H9 (cell line): ENCODE data around the gene CHN2. TPM values are rescaled to one million over a fixed set of nuclear protein-coding genes. Genes with fewer than 3 reads are reported as not detected.

Source experiments
- DNase-seq: peaks from one replicate; pipeline ENCODE4 v3.0.0-alpha.2; 2017
- H2AFZ ChIP-seq: one replicate; pipeline ENCODE4 v1.6.1; 2013; ENCODE audit warnings: mild to moderate bottlenecking, low read length, control low read depth, moderate library complexity
- H2AK5ac ChIP-seq: 2 replicates; pipeline ENCODE4 v1.6.1; 2013; ENCODE audit warnings: low read length, control low read depth, mixed read lengths; ENCODE audit not compliant: insufficient read length
- H2BK120ac ChIP-seq: one replicate; pipeline ENCODE4 v1.6.1; 2013; ENCODE audit warnings: low read depth, mild to moderate bottlenecking, low read length, control low read depth, inconsistent platforms; ENCODE audit not compliant: poor library complexity, severe bottlenecking
- H2BK12ac ChIP-seq: 2 replicates; pipeline ENCODE4 v1.6.1; 2013; ENCODE audit warnings: low read length, control low read depth, mixed read lengths, low read depth; ENCODE audit not compliant: insufficient read length
- H2BK15ac ChIP-seq: 2 replicates; pipeline ENCODE4 v1.6.1; 2013; ENCODE audit warnings: low read depth, low read length, control low read depth
- H2BK20ac ChIP-seq: one replicate; pipeline ENCODE4 v1.6.1; 2013; ENCODE audit warnings: low read depth, mild to moderate bottlenecking, low read length, control low read depth, inconsistent platforms; ENCODE audit not compliant: poor library complexity, severe bottlenecking
- H2BK5ac ChIP-seq: 2 replicates; pipeline ENCODE4 v1.6.1; 2013; ENCODE audit warnings: low read length, control low read depth, mixed read lengths; ENCODE audit not compliant: insufficient read length
- H3K14ac ChIP-seq: 2 replicates; pipeline ENCODE4 v1.6.1; 2013; ENCODE audit warnings: low read length, control low read depth; ENCODE audit not compliant: insufficient read depth
- H3K18ac ChIP-seq: 2 replicates; pipeline ENCODE4 v1.6.1; 2013; ENCODE audit warnings: low read depth, mild to moderate bottlenecking, mixed read lengths, low read length, control low read depth; ENCODE audit not compliant: insufficient read length
- H3K23ac ChIP-seq: 2 replicates; pipeline ENCODE4 v1.6.1; 2013; ENCODE audit warnings: low read length, control low read depth, mixed read lengths, low read depth; ENCODE audit not compliant: insufficient read length
- H3K23me2 ChIP-seq: 2 replicates; pipeline ENCODE4 v1.6.1; 2013; ENCODE audit warnings: low read depth, mild to moderate bottlenecking, mixed read lengths, low read length, control low read depth; ENCODE audit not compliant: insufficient read length, poor library complexity, severe bottlenecking
- H3K27ac ChIP-seq: 2 replicates; pipeline ENCODE4 v1.5.1; 2013; ENCODE audit warnings: low read length, control low read depth, mixed read lengths, low read depth; ENCODE audit not compliant: insufficient read length
- H3K27me3 ChIP-seq: 2 replicates; pipeline ENCODE4 v1.6.1; 2013; ENCODE audit warnings: low read length, control low read depth, inconsistent platforms; ENCODE audit not compliant: insufficient read depth
- H3K4ac ChIP-seq: 2 replicates; pipeline ENCODE4 v1.6.1; 2013; ENCODE audit warnings: low read depth, mild to moderate bottlenecking, control low read depth, inconsistent platforms, low read length, moderate library complexity
- H3K4me1 ChIP-seq: 2 replicates; pipeline ENCODE4 v1.6.1; 2013; ENCODE audit warnings: low read length, control low read depth, inconsistent platforms; ENCODE audit not compliant: insufficient read depth
- H3K4me2 ChIP-seq: 2 replicates; pipeline ENCODE4 v1.6.1; 2013; ENCODE audit warnings: low read length, control low read depth, mixed read lengths; ENCODE audit not compliant: insufficient read length, insufficient read depth
- H3K56ac ChIP-seq: 2 replicates; pipeline ENCODE4 v1.6.1; 2013; ENCODE audit warnings: low read depth, mild to moderate bottlenecking, mixed read lengths, low read length, control low read depth; ENCODE audit not compliant: insufficient read length
- H3K79me1 ChIP-seq: 2 replicates; pipeline ENCODE4 v1.6.1; 2013; ENCODE audit warnings: low read depth, mild to moderate bottlenecking, moderate library complexity, low read length, control low read depth, inconsistent platforms; ENCODE audit not compliant: insufficient read depth, poor library complexity, severe bottlenecking
- H3K79me2 ChIP-seq: 2 replicates; pipeline ENCODE4 v1.6.1; 2013; ENCODE audit warnings: low read length, control low read depth, inconsistent platforms; ENCODE audit not compliant: insufficient read depth
- H3K9ac ChIP-seq: 2 replicates; pipeline ENCODE4 v1.6.1; 2013; ENCODE audit warnings: low read length, control low read depth, mixed read lengths; ENCODE audit not compliant: insufficient read length; ENCODE audit errors: extremely low read depth
- H3K9me3 ChIP-seq: one replicate; pipeline ENCODE4 v1.6.1; 2013; ENCODE audit warnings: low read depth, low read length, inconsistent platforms; ENCODE audit not compliant: control insufficient read depth
- H3T11ph ChIP-seq: one replicate; pipeline ENCODE4 v1.6.1; 2013; ENCODE audit warnings: mild to moderate bottlenecking, low read length, control low read depth, inconsistent platforms
- H4K20me1 ChIP-seq: one replicate; pipeline ENCODE4 v1.6.1; 2013; ENCODE audit not compliant: control insufficient read depth, insufficient read length, insufficient read depth
- H4K5ac ChIP-seq: 2 replicates; pipeline ENCODE4 v1.6.1; 2013; ENCODE audit warnings: low read depth, mild to moderate bottlenecking, mixed read lengths, low read length, control low read depth; ENCODE audit not compliant: insufficient read length
- H4K8ac ChIP-seq: replicated peaks from 2 replicates; pipeline ENCODE4 v1.6.1; 2013; ENCODE audit warnings: low read length, control low read depth, mixed read lengths, low read depth; ENCODE audit not compliant: insufficient read length
- H4K91ac ChIP-seq: 2 replicates; pipeline ENCODE4 v1.6.1; 2013; ENCODE audit warnings: low read depth, mild to moderate bottlenecking, moderate library complexity, mixed read lengths, low read length, control low read depth; ENCODE audit not compliant: insufficient read length
- H3K27ac Mint-ChIP-seq, 3 experiments: 2 replicates in 2 of 3; 3 replicates in 1 of 3; pipeline ENCODE4 v1.8.0; 2020 to 2021; ENCODE audit warnings: mixed read lengths in 3 of 3, mild to moderate bottlenecking in 1 of 3, moderate library complexity in 1 of 3
- H3K27me3 Mint-ChIP-seq: 2 replicates; pipeline ENCODE4 v1.8.0; 2021; ENCODE audit warnings: low read depth, mild to moderate bottlenecking, moderate library complexity, mixed read lengths
- H3K36me3 Mint-ChIP-seq, 3 experiments: 2 replicates in 2 of 3; 3 replicates in 1 of 3; pipeline ENCODE4 v1.8.0; 2020 to 2021; ENCODE audit warnings: low read depth in 3 of 3, mixed read lengths in 3 of 3; ENCODE audit not compliant: insufficient read depth in 1 of 3
- H3K4me1 Mint-ChIP-seq, 2 experiments: 2 replicates each; pipeline ENCODE4 v1.8.0; 2020; ENCODE audit warnings: mixed read lengths in 2 of 2
- H3K4me3 Mint-ChIP-seq, 2 experiments: 2 replicates in 1 of 2; 3 replicates in 1 of 2; pipeline ENCODE4 v1.8.0; 2020 to 2021; ENCODE audit warnings: mild to moderate bottlenecking in 2 of 2, mixed read lengths in 2 of 2, moderate library complexity in 1 of 2
- H3K9me3 Mint-ChIP-seq, 2 experiments: 2 replicates in 1 of 2; 3 replicates in 1 of 2; pipeline ENCODE4 v1.8.0; 2020; ENCODE audit warnings: mild to moderate bottlenecking in 2 of 2, mixed read lengths in 2 of 2, moderate library complexity in 1 of 2
- WGBS: extraction: QIAGEN DNeasy Blood & Tissue Kit; methylation state at CpG from one replicate; pipeline ENCODE4 v1.1.7; 2013; ENCODE audit warnings: missing lambda C conversion rate, low lambda C conversion rate, mixed read lengths; ENCODE audit not compliant: insufficient read length; ENCODE audit errors: extremely low coverage; 5-methylcytosine and 5-hydroxymethylcytosine counted together
- total RNA-seq: library from RNA; stranded (reverse); gene quantifications from 2 replicates; pipeline ENCODE4 v1.2.1, GENCODE V29; 2021
- TF ChIP-seq, protein P1 (sequence below): fragments of 200-600 bp; sonication (generic); conservative IDR thresholded peaks from 3 replicates; pipeline ENCODE4 v1.8.0; 2021; ENCODE audit warnings: antibody characterized with exemption, mild to moderate bottlenecking

CHN2 gene
- total RNA-seq, 1 experiment from 2014 or later = 3.3 TPM

DNA sequence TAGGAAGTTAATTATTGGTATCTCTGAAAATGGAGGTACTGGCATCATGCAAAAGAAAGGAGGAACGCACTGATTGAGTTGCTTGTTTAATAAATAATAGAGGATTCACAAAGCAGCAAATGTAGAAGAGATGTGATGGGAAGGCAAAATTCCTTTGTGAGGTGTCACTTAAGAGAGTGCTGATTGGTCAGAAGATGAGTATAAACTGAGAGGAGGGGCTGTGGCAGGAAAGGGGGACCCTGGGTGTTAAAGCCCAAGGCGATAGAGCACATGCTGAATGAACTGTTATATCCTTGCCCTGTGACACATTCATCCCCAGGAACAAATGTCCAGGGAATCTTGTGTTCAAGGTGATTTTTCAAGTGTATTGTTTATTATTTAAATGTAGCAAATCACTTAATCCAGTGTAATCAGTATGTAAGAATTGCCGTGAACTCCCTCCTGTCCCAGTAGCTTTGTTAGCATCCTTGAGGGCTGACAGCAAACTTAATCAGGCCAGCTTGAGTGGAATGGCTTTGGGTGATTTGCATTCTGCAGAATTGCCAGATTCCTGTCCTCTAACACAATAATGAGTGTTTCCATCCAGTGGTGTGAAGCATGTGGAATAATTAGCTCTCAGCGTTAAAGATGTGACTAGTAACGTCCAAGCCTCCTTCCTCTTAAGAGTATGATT, 111.9 kb downstream of the CHN2 start:
- Histone ChIP-seq H3K9me3 (no peaks in the 10 kb centered on the region), H3T11ph (no peak overlapping the region), H2BK12ac (no peak overlapping the region), H3K4ac (no peak overlapping the region), H3K4me2 (no peak overlapping the region), H3K14ac (no peak overlapping the region), H4K5ac (no peak overlapping the region), H3K23me2 (no peaks in the 10 kb centered on the region), H2BK5ac (no peak overlapping the region), H2AFZ (no peak overlapping the region), H2BK120ac (no peak overlapping the region), H3K27ac (no peak overlapping the region), H3K18ac (no peak overlapping the region), H3K23ac (no peak overlapping the region), H4K20me1 (no peaks in the 10 kb centered on the region), H4K91ac (no peak overlapping the region), H2BK15ac (no peak overlapping the region), H2BK20ac (no peak overlapping the region), H4K8ac (no peak overlapping the region), H3K27me3 (no peaks in the 10 kb centered on the region), H3K79me1 (no peaks in the 10 kb centered on the region), H3K9ac (no peak overlapping the region), H3K79me2 (no peaks in the 10 kb centered on the region), H3K4me1 (peaks cover 7% of the 10 kb centered on the region), H2AK5ac (no peak overlapping the region), H3K56ac (no peak overlapping the region)
- H3K27ac Mint-ChIP-seq = no peak overlapping the region; a peak in 1 of 7 replicates
- H3K36me3 Mint-ChIP-seq = peaks cover 0 to 2% (median 0%) of the 10 kb centered on the region in 3 experiments; a peak in 2 of 7 replicates
- WGBS = no CpG with 5 or more reads among the region's 5 CpGs
- peaks cover 2% of the 10 kb centered on the region for H3K27me3 Mint-ChIP-seq
- peaks cover 44 to 53% of the 10 kb centered on the region in 2 experiments for H3K4me1 Mint-ChIP-seq
- DNase-seq = no peak
- H3K4me3 Mint-ChIP-seq = no peak overlapping the region
- peaks cover 4 to 8% of the 10 kb centered on the region in 2 experiments; a peak in 3 of 5 replicates for H3K9me3 Mint-ChIP-seq
- TF ChIP-seq, protein P1, sequence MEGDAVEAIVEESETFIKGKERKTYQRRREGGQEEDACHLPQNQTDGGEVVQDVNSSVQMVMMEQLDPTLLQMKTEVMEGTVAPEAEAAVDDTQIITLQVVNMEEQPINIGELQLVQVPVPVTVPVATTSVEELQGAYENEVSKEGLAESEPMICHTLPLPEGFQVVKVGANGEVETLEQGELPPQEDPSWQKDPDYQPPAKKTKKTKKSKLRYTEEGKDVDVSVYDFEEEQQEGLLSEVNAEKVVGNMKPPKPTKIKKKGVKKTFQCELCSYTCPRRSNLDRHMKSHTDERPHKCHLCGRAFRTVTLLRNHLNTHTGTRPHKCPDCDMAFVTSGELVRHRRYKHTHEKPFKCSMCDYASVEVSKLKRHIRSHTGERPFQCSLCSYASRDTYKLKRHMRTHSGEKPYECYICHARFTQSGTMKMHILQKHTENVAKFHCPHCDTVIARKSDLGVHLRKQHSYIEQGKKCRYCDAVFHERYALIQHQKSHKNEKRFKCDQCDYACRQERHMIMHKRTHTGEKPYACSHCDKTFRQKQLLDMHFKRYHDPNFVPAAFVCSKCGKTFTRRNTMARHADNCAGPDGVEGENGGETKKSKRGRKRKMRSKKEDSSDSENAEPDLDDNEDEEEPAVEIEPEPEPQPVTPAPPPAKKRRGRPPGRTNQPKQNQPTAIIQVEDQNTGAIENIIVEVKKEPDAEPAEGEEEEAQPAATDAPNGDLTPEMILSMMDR = no peak
